Measurements from ENCODE around the gene IQCK.

GRCh38 chr16:19785512-19786130 lies 67.5 kb downstream of the IQCK start:
- TF ChIP-seq CTCF (IDR thresholded peaks at IDR 0.05), result no peak
- no peak for TF ChIP-seq POLR2A (IDR thresholded peaks at IDR 0.05)
